Heart right ventricle (tissue), 16 donors: Measurements from ENCODE around the gene ADORA1. TPM values are rescaled to one million over a fixed set of nuclear protein-coding genes. Genes with fewer than 3 reads are reported as not detected.

ENCODE experiments used
- ATAC-seq, 8 donors: fragments of 200-7000 bp; cut with Tn5 transposase; one replicate each; pipeline ENCODE4 v1.9.1; 2020; ENCODE audit warnings: mild to moderate bottlenecking in 8 of 8, moderate library complexity in 8 of 8, moderate number of reproducible peaks in 1 of 8
- DNase-seq, 2 donors: peaks; one replicate each; pipeline ENCODE4 v3.0.0-alpha.2; 2020
- H3K27ac ChIP-seq, 10 donors: fragments of 200-600 bp; sonication (generic) in 2 of 10; one replicate each; pipeline versions ENCODE4 v1.5.0 to v1.8.0; 2020 to 2022; ENCODE audit warnings: mild to moderate bottlenecking in 3 of 10
- H3K27me3 ChIP-seq, 7 donors: fragments of 200-600 bp; one replicate each; pipeline ENCODE4 v1.8.0; 2021 to 2022; ENCODE audit warnings: mild to moderate bottlenecking in 2 of 7
- H3K36me3 ChIP-seq, 9 donors: fragments of 200-600 bp; sonication (generic) in 1 of 9; one replicate each; pipeline versions ENCODE4 v1.5.0 to v1.8.0; 2020 to 2022; ENCODE audit warnings: mild to moderate bottlenecking in 2 of 9
- H3K4me1 ChIP-seq, 9 donors: fragments of 200-600 bp; sonication (generic) in 1 of 9; one replicate each; pipeline versions ENCODE4 v1.5.0 to v1.8.0; 2020 to 2022; ENCODE audit warnings: mild to moderate bottlenecking in 4 of 9
- H3K4me3 ChIP-seq, 10 donors: fragments of 200-600 bp; sonication (generic) in 2 of 10; one replicate each; pipeline versions ENCODE4 v1.5.0 to v1.8.0; 2020 to 2022; ENCODE audit warnings: mild to moderate bottlenecking in 7 of 10, moderate library complexity in 2 of 10
- H3K9me3 ChIP-seq, 11 donors: fragments of 200-600 bp in 10 of 11; sonication (generic) in 2 of 11; one replicate each; pipeline versions ENCODE4 v1.5.0 to v1.8.0; 2013 to 2022; ENCODE audit warnings: mild to moderate bottlenecking in 2 of 11, control low read depth in 1 of 11, moderate library complexity in 1 of 11
- WGBS, 2 donors: extraction: QIAGEN DNeasy Blood & Tissue Kit; methylation state at CpG; one replicate each; pipeline ENCODE4 v1.1.7; 2013; ENCODE audit warnings: inconsistent platforms in 1 of 2; 5-methylcytosine and 5-hydroxymethylcytosine counted together
- intact Hi-C, 10 donors: fragments of 100-400 bp; cut with DNase I; formaldehyde crosslinking; loops; one replicate each; pipeline versions ENCODE4 v1.11.1 to v1.14.2; 2022
- polyA plus RNA-seq, 2 donors: library from polyadenylated mRNA; stranded (reverse); fragments of 200-250 nt; gene quantifications; one replicate each; pipeline ENCODE4 v1.2.3, GENCODE V29; 2013
- total RNA-seq, 10 donors: library from RNA; stranded (reverse); fragmentation: NEBNext Ultra II Directional in 3 of 10; extraction: Animal tissue kit (Norgen Biotek cat#: 25700) in 3 of 10; gene quantifications; one replicate each; pipeline versions ENCODE4 v1.2.1 to v1.2.4, GENCODE V29; 2021 to 2023
- TF ChIP-seq, protein P1 (sequence below), 9 donors: fragments of 200-600 bp; sonication (generic) in 2 of 9; IDR thresholded peaks; one replicate each; pipeline versions ENCODE4 v1.5.0 to v1.8.0; 2021 to 2022; ENCODE audit warnings: antibody characterized with exemption in 9 of 9, mild to moderate bottlenecking in 5 of 9, moderate library complexity in 1 of 9
- donor health status: Arrhythmogenic right ventricular cardiomyopathy.
- donor health status: ischemic (EF 13 %, LVEDD 7.1; RV severe dilation, severe dysfunction).
- donor health status: healthy with polysubstance abuse.
- donor health status: DM: no; HTN: yes; CAD: no.
- donor health status: DM: no; HTN: no; CAD: no.
- donor health status: ischemic (EF 25% LVEDD 6.9; RV normal size, moderate dysfunction).
- donor health status: ischemic (EF 25% LVEDD 5.7; RV mildly dilated, moderate dysfunction).
- donor health status: healthy.
- donor health status: DM: yes; HTN: yes; CAD: no.
- donor health status: Ischemic cardiomyopathy.
- donor health status: ischemic (EF 35%, LVEDD 5.7; RV mildly dilated, moderate dysfunction).
- donor health status: nonischemic (EF 11% LVEDD 7.7; RV severe dilation, severe dysfunction).
- donor health status: DM: yes; HTN: yes; CAD: no.
- donor health status: PGD.
- donor health status: ischemic (EF 29% LVEDD 5.4; RV normal size, mild dysfunction).
- donor health status: nonischemic (EF 23%, LVEDD 6.1; RV moderate dilation, normal function).

The ADORA1 gene
- total and polyA plus RNA-seq, 12 donors = 1.8 to 12.2 (median 8.9) TPM

DNA sequence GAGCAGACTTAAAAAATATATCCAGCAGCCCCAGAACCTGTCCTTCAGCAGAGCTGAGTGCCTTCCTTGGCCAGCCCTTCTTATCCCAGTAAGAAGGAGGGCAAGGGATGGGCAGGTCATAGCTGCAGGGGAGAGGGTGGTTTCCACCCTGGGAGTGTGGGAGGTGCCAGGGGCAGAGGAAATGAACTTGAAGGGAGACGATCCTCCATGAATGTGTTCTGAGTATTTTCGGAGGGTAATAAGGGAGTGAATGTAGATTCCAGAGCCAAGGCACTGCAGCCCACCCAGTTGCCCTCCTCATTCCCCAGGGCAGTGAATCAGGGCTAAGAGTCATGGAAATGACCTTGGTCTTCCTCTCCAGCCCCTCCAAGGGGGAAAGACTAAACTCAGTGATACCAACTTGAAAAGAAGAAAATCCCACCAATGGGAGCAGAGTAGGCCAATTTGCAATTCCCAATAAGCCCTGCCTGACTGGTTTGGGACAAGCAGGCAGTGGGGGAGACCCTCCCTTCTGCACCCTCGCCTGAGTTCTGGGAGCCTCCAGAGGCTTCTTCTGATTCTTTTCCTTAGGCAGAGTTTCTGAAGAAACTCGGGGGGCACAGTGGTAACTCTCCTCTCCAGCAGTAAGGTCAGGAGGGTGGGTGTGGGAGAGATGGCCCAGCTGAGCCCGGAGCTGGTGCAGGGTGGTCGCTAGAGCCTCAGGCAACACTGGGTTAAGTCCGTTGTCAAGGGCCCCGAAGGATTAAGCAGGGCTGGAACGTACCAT lies 45.9 kb upstream of the ADORA1 start:
- 66 to 67% methylated on average over 9 of the region's 9 CpGs for WGBS, 2 donors
- intact Hi-C loops = no loop called here
- Histone ChIP-seq H3K27me3 (peaks cover 0 to 8% (median 0%) of the 10 kb centered on the region in 7 donors), H3K4me1 (peaks cover 0 to 13% (median 0%) of the 10 kb centered on the region in 9 donors), H3K9me3 (no peaks in the 10 kb centered on the region), H3K4me3 (no peak overlapping the region), H3K27ac (no peak overlapping the region), H3K36me3 (no peaks in the 10 kb centered on the region)
- TF ChIP-seq, protein P1, sequence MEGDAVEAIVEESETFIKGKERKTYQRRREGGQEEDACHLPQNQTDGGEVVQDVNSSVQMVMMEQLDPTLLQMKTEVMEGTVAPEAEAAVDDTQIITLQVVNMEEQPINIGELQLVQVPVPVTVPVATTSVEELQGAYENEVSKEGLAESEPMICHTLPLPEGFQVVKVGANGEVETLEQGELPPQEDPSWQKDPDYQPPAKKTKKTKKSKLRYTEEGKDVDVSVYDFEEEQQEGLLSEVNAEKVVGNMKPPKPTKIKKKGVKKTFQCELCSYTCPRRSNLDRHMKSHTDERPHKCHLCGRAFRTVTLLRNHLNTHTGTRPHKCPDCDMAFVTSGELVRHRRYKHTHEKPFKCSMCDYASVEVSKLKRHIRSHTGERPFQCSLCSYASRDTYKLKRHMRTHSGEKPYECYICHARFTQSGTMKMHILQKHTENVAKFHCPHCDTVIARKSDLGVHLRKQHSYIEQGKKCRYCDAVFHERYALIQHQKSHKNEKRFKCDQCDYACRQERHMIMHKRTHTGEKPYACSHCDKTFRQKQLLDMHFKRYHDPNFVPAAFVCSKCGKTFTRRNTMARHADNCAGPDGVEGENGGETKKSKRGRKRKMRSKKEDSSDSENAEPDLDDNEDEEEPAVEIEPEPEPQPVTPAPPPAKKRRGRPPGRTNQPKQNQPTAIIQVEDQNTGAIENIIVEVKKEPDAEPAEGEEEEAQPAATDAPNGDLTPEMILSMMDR (IDR thresholded peaks at IDR 0.05) = no peak
- ATAC-seq (no peak), DNase-seq (no peak)

DNA sequence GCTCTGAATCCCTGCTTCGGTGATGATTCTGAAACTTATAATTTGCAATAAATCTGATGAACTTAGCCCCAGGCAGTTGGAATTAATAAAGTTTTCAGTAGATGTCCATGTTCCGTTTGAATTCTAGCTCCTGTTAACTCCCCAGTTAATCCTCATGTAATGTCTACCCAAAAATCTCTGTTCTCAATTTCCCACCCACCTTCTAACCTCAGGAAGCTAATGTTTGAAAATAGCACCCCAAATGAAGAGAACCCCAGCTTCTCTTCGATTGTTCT lies 45.4 kb upstream of the ADORA1 start:
- Histone ChIP-seq H3K9me3 (no peaks in the 10 kb centered on the region), H3K4me1 (peaks cover 0 to 13% (median 0%) of the 10 kb centered on the region in 9 donors), H3K27ac (peak overlapping the region in 2 of 10 donors; percentile 53 to 60), H3K4me3 (no peak overlapping the region), H3K27me3 (peaks cover 0 to 3% (median 0%) of the 10 kb centered on the region in 7 donors), H3K36me3 (no peaks in the 10 kb centered on the region)
- ATAC-seq = no peak
- 76 to 81% methylated on average over 3 of the region's 3 CpGs for WGBS, 2 donors
- DNase-seq = no peak
- TF ChIP-seq, protein P1 (IDR thresholded peaks at IDR 0.05) = no peak
- intact Hi-C loops = no loop called here

DNA sequence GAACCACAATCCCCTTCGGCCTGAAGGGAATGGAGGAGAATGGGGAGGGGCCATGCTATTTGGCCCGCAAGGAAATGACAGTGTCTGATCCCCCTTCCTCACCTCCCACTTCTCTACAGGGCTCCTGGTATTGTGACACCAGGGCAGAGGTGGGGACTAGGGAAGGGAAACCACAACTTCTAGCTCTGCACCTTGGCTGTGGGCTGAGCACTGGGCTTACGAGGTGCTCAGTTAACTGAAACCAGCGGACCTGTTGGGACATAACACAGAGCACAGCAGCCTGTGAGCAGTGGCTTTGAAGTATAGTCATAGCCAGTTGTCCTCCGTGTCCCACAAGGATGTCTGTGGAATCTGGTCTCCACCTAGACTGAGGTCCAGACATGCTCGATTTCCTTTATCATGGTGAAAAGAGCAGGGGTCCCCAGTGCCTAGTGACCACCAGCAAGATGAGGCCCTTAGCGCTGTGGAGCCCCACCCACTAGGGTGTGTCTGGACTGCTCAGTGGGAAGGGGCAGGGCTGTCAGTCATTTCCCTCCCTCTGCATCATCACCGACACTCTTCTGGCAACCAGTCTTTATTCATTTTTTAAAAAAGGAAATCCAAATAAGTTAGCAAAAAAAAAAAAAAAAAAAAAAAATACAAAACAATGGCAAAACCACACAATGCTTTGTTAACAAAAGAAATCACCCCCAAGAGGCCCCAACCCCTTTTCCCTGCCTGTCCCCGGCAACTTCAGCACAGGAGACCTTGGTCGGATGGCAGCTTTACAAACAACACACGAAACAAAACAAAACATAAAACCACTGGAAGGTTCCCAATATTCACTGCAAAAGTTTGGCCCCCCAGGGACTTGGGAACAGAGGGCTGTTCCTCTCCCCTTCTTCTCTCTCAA lies 44.7 kb upstream of the ADORA1 start:
- H3K27me3 ChIP-seq = no peaks in the 10 kb centered on the region
- ATAC-seq = peak in 7 of 8 donors; percentile 53 to 84 (median 75)
- H3K36me3 ChIP-seq = no peaks in the 10 kb centered on the region
- peak overlapping the region in 5 of 10 donors; percentile 2 to 60 (median 35) for H3K27ac ChIP-seq
- H3K9me3 ChIP-seq = no peaks in the 10 kb centered on the region
- intact Hi-C loops = no loop called here
- peaks cover 0 to 13% (median 0%) of the 10 kb centered on the region in 9 donors for H3K4me1 ChIP-seq
- no peak overlapping the region for H3K4me3 ChIP-seq
- TF ChIP-seq, protein P1 (IDR thresholded peaks at IDR 0.05) = no peak
- DNase-seq = peak in 1 of 2 donors; percentile 14
- 50 to 65% methylated on average over 11 of the region's 11 CpGs for WGBS, 2 donors

DNA sequence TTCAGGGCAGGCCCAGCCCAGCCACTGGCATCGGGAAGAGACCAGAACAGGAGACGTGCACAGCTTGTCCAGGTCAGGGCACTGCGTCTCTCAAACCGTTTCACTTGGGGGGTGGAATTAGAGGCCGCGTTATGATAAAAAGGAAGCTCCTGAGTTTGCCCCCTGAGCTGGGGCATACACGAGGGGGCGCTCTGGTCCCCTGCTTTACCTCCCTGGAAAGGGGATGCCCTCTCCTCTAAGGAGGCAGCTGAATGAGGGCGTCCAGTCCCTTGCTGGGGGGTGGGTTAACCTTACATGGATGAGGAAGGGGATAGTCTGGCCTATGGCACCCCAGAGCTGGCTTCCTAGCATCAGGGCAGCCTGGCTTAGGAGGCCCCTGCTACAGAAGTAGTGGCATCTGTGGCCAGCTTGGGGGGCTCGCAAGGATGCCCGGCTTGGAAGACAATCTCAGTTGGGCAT lies 44.0 kb upstream of the ADORA1 start:
- no peak overlapping the region for H3K4me3 ChIP-seq
- peaks cover 0 to 13% (median 0%) of the 10 kb centered on the region in 9 donors for H3K4me1 ChIP-seq
- no peaks in the 10 kb centered on the region for H3K27me3 ChIP-seq
- H3K27ac ChIP-seq = peak overlapping the region in 3 of 10 donors; percentile 2 to 60 (median 35)
- intact Hi-C loops = no loop called here
- H3K36me3 ChIP-seq = no peaks in the 10 kb centered on the region
- 79 to 84% methylated on average over 11 of the region's 11 CpGs for WGBS, 2 donors
- H3K9me3 ChIP-seq = no peaks in the 10 kb centered on the region
- TF ChIP-seq, protein P1 (IDR thresholded peaks at IDR 0.05) = no peak
- peak in 1 of 2 donors; percentile 2 for DNase-seq
- ATAC-seq = peak in 2 of 8 donors; percentile 9 to 15
